B cell (primary cell): ENCODE results near the gene SLC4A11.

ENCODE experiments used
- CTCF ChIP-seq: fragments of 200-600 bp; IDR thresholded peaks from one replicate; pipeline ENCODE4 v1.8.0; 2022; ENCODE audit warnings: antibody characterized with exemption, mild to moderate bottlenecking
- EZH2 ChIP-seq: IDR thresholded peaks from 2 replicates; pipeline ENCODE4 v1.6.1; 2012; ENCODE audit warnings: borderline replicate concordance, low read depth, mild to moderate bottlenecking, moderate library complexity, low read length; ENCODE audit not compliant: insufficient read depth, poor library complexity, severe bottlenecking

GRCh38 chr20:3180319-3180718 is 58.7 kb downstream of the SLC4A11 start:
- no peak for TF ChIP-seq CTCF
- no peak for TF ChIP-seq EZH2
